ENCODE results near the gene FAM107B.
A peak's percentile ranks its signal among the peaks of the same experiment; 100 is the strongest.

Gene FAM107B

DNA sequence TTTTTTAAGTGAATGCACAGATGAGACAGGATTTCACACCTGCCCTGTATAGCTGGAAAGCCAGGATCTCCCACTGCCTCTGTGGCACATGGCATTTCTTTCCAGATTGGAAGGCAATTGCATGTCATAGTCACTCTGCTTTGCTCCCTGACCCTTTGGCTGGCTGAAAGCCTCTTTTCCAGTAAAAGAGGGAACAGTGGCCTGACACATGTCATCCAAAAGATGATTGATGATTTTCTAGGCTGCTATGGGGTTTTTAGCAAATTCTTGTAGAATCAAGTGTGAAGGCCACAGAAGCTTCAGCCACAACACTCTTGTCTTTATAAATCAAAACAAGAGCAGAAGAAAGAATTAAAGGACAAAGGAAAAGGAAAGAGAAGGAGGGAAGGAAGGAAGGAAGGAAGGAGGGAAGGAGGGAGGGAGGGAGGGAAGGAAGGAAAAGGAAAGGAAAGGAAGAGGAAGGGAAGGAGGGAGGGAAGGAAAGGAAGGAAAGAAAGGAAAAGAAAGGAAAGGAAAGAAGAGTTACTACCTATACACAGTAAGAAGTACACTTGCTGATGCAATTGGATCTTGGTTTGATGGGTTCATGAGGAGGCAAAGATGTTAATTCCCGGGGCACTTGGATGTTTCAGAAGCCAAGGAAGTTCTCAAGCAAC is 285.0 kb downstream of the FAM107B start:
- DNase-seq (ENCODE audit: low read depth) = no peak

DNA sequence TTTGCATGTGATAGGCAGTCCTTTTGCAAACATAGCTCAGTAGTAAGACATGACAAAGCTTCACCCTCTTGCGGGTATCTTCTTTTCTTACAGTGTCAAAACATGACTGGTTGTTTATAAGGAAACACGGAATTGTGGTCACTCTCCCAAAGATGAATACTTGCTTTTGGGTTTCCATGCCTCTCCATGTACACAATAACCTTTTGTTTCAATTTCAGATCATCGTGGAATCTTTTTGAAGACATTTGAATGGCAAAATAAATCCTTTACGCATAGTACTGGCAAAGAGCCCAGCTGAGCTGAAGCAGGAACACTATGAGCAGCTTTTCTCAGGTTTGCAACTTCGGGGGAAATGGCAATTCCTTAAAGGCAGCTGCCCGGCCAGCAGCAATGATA is 287.2 kb downstream of the FAM107B start:
- DNase-seq (ENCODE audit: low read depth) = no peak

DNA sequence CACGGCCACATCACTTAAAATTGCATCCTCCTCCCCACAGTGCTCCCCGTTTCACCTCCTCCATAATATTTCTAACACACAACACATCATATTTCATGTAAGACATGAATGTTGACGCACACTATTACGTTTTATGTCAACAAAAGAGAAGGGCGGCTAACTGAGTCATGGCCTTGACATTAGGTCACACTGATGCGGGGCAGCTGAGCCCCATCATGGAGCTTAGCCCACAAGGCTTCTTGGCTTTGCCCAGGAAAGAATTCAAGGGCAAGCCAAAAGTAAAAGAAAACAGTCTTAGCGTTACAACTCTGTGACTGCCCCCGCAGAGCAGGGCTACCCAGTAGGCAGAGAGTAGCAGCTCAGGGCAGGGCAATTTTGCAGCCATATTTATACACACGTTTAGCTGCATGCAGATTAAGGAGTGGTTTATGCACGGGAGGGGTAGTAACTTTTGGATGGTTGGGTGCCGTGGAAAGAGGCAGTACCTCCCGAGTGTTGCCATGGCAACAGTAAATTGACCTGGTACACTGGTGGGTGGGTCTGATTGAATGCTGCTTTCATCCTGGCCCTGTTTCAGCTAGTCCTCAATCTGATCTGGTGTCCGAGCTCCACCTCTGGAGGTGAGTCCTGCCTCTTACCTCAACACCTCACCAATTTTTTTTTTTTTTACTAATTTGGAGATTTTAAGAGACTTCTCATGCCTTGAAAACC is 287.8 kb downstream of the FAM107B start:
- no peak for DNase-seq (ENCODE audit: low read depth)

DNA sequence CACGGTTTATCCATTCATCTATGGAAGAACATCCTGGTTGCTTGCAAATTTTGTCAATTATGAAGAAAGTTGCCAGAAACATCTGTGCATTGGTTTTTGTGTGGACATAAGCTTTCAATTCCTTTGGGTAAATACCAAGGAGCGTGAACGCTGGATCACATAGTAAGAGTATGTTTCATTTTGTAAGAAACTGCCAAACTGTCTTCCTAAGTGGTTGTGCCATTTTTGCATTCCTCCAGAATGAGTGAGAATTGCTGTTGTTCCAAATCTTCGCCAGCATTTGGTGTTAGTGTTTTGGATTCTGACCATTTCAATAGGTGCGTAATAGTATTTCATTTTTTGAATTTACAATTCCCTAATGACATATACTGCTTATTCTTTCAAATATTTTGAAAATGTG is 288.7 kb downstream of the FAM107B start:
- no peak for DNase-seq (ENCODE audit: low read depth)

DNA sequence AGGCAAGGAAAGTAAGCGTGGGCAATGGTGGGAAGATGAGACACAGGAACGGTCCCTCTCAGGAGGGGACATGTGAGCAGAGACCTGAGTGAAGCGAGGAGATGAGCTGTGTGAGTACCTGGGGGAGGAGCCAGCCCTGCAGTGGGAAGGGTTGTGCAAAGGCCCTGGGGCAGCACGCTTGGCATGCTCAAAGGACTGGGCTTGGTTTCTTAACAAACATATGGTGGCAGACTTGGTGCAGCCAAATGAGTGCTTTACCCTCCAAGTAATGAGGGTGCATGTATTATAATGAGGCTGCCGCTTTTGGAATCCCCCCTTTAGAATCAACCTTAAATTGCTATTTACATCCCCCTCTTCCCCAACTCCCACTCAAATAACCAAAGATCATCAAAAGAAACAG is 291.3 kb downstream of the FAM107B start:
- no peak for DNase-seq (ENCODE audit: low read depth)

DNA sequence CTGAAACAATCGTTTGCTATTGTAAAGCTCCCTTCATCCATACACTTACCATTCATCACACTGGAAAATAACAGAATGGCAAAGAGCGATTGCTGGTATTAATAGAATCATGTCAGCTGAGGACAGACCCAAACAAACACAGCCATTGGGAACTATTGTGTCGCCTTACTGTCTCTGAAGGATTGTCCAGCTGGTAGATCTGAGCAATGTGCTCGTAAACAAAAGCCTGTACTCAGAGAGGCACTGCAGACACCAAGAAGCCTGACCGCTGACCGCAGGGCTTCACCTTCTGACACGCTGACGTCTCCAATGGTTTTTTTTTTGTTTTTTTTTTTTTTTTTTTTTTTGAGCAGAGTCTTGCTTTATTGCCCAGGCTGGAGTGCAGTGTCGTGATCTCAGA is 292.9 kb downstream of the FAM107B start:
- no peak for DNase-seq (ENCODE audit: low read depth)

DNA sequence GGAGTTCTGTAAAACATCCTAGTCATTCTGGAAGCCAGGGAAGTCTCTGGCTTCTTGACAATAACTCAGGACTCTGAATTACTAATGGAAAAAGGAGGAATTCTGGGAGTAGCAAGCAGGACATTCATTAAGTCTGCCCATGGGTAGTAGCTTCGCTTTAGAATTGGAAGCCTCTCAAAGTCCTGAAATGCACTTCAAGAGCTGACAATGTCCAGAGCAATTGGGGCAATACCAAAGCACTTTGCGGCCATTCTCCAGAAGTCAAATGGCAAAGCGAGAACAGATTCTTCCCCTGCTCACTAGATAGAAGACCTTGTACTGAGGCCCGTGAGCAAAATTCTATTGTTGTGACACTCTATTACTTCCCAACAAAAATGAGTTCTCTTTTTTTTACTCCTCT is 293.7 kb downstream of the FAM107B start:
- DNase-seq (ENCODE audit: low read depth) = no peak

DNA sequence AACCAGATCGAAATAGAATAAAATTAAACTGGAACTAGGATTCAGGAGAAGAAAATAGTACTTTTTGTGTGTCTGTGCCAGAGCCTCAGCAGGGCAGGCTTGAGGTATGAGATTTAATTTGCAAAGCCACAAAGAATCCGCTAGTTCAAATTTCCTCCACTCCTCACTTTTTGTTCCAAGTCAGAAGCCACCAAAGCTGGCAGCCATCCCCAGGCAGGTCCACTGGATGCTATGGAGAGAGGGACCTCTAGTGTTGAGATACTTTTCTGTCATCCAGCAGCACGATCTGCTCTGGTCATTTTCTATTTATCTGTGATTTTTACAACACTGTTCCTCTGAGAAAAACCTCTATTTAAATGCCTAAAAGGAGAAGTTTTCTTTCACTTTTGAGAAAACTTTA is 296.1 kb downstream of the FAM107B start:
- DNase-seq (ENCODE audit: low read depth) = peak; percentile 78

DNA sequence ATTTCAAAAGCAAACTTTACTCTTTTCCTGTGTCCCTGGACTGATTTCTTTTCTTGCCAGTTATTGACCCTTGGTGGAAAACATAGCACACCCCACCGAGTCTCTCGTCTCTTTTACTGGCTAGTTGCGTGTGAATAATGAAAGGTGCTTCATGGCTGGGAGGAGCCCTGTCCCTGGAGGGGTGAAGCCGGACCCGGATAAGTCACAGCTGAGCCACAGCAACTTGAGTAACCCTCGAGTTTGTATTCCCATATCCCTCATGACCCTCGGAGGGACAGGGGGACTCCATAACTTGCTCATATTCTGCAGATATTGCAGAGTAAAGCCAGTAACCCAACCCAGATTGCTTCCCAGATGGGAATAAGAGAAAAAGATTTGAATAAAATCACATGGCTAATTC is 296.5 kb downstream of the FAM107B start:
- DNase-seq (ENCODE audit: low read depth) = no peak

DNA sequence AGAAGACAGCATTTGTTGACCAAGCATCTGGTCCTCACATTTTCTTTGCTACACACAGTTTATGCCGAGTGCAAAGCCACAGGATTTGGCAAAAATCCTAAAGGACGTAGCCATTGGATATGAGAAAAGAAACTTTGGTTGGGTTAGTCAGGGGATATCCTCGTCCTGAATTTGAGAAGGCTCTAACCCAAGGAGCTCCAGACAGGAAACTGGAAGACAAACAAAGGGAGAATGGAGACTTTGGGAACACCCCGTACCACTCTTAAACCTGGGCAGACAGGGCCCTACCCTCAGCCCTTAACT is 297.3 kb downstream of the FAM107B start:
- DNase-seq (ENCODE audit: low read depth) = peak; percentile 58

DNA sequence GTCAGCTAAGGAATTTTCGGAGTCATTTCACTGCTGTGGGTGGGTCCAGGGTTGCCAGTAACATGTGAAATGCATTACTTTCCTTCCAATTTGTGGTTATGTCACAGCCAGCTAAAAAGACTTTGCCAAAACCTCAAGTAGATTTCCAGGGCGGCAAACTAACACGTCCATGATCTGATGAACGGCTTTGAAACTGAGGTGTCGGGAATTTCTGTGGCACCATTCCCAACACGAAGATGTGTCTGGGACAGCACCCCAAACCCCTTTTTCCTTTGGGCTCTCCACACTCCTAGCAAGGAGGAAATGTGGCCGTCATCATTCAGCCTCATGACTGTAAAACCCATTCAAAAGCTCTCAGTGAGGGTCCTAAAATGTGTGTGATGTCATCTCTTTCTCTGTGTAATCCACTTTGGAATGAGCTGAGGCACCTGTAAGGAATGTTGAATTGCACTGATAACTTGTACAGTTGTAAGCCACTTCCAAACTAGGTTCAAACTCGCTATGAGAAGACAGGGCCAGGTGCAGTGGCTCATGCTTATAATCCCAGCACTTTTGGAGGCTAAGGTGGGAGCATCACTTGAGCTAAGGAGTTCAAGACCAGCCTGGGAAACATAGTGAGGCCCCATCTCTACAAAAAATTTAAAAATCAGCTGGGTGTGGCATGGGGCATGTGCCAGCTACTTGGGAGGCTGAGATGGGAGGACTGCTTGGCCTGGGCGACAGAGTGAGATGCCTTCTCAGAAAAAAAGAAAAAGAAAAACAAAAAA is 297.9 kb downstream of the FAM107B start:
- DNase-seq (ENCODE audit: low read depth) = peak; percentile 59

DNA sequence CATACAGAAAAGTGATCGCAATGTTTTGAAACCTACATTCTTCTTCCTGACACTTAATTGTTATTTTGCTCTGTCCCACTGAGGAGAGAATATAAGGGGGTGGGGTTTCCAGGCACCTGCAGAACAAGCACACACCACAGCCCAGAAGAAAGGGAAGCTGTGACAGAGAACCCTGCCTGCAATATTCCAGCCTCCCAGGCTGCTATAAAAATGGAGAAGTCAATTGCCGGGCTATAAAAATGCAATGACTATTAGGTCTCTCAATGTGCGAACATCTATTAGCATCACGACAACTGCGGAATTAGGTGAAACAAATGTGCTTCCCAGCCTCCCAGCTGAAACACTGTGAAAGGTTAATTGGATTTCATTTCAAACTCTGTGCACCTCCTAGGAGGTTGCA is 298.7 kb downstream of the FAM107B start:
- DNase-seq (ENCODE audit: low read depth) = no peak

DNA sequence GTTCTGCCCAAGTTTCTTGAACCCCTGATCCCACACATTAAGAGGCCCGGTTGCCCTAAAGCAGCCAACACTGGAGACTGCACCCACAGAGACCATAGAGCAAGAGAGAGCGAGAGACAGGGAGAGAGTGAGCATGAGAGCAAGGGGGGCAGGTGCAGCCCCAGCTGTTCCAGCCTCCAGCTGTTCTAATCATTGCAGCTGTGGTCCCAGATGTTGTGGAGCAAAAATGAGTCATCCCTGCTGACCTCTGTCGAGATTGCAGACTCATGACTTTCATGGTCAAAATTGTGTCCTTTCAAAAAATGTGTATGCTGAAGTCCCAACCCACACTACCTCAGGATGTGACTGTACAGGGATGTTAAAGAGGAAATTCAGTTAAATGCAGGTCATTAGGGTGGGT is 300.0 kb downstream of the FAM107B start:
- DNase-seq (ENCODE audit: low read depth) = no peak

DNA sequence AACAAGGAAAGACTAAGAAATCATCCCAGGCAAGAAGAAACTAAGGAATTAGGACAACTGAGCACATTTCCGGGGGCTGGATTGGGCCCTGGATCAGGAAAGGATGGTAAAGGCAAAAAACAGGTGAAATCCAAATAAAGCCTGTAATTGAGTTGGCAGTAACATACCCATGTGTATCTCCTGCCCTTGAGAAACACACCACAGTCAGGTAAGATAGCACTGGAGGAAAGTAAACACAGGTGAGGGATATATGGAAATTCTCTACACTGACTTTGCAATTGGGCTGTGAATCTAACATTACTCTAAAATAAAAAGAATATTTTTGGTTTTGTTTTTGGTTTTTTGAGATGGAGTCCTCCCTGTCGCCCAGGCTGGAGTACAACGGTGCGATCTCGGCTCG is 303.8 kb downstream of the FAM107B start:
- DNase-seq (ENCODE audit: low read depth) = no peak

DNA sequence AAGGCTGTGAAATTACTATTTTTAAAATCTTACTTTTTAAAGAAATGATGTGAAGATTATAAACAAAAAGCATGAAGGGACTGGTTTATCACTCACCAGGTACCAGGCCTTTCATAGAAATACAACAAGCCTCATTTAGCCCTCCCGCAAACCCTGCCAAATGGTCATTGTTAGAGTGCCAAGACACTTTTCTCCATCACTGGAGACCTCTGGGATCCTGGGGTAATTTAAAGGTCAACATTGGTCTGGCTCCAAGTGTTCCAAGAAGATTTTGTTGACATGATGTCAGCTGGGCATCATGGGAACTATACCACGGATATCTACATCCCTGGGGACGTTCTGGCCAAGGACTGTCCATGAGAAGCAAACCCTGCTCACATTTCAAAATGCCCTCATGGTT is 306.0 kb downstream of the FAM107B start:
- DNase-seq (ENCODE audit: low read depth) = no peak

Measured in stromal cell of bone marrow (primary cell).